Measurements from ENCODE around the gene SYCP3. TPM values are rescaled to one million over a fixed set of nuclear protein-coding genes. Genes with fewer than 3 reads are reported as not detected.

The SYCP3 gene
- total and polyA plus RNA-seq, 2 of the 13 experiments (the other 11 are each of a cell fraction or from before 2014, with no cell fraction given), result not detected

GRCh38 chr12:101713059-101713682 lies 26.1 kb downstream of the SYCP3 start (continued):
- TF ChIP-seq ZBTB40 (IDR thresholded peaks at IDR 0.05) (no peak), ZBTB40 (CRISPR knock-in tag; IDR thresholded peaks at IDR 0.05) (no peak), ZNF207 (IDR thresholded peaks at IDR 0.05; ENCODE audit: borderline replicate concordance) (no peak), ZBED4 (CRISPR knock-in tag; IDR thresholded peaks at IDR 0.05; ENCODE audit: borderline replicate concordance) (no peak), ZNF713 (CRISPR knock-in tag; IDR thresholded peaks at IDR 0.05) (no peak), ZNF512 (CRISPR knock-in tag; IDR thresholded peaks at IDR 0.05) (no peak), ZBTB3 (CRISPR knock-in tag; IDR thresholded peaks at IDR 0.05; ENCODE audit: borderline replicate concordance, low read depth) (no peak), ZNF335 (CRISPR knock-in tag; IDR thresholded peaks at IDR 0.05) (peak; percentile 42; the same call in 1 of the 2 replicates), MTA3 (CRISPR knock-in tag; IDR thresholded peaks at IDR 0.05) (no peak), EHMT2 (IDR thresholded peaks at IDR 0.05; ENCODE audit: borderline replicate concordance, low read depth, low read length) (no peak), CHD4 (IDR thresholded peaks at IDR 0.05; ENCODE audit: borderline replicate concordance, low read length) (no peak), AGO1 (IDR thresholded peaks at IDR 0.05; ENCODE audit: low read depth, low read length, poor library complexity, severe bottlenecking) (no peak), MNT (IDR thresholded peaks at IDR 0.05) (no peak)
